B cell (primary cell): ENCODE results near the gene NXPE3.

Source experiments
- CTCF ChIP-seq: fragments of 200-600 bp; IDR thresholded peaks from one replicate; pipeline ENCODE4 v1.8.0; 2022; ENCODE audit warnings: antibody characterized with exemption, mild to moderate bottlenecking
- EZH2 ChIP-seq: IDR thresholded peaks from 2 replicates; pipeline ENCODE4 v1.6.1; 2012; ENCODE audit warnings: borderline replicate concordance, low read depth, mild to moderate bottlenecking, moderate library complexity, low read length; ENCODE audit not compliant: insufficient read depth, poor library complexity, severe bottlenecking

- TF ChIP-seq EZH2 (no peak), CTCF (no peak)
Observed at GRCh38 chr3:101835676-101836075, 56.7 kb downstream of the NXPE3 start.
